ENCODE measurements around the gene OR10V1. TPM values are rescaled to one million over a fixed set of nuclear protein-coding genes. Genes with fewer than 3 reads are reported as not detected.

Gene OR10V1
- total and polyA plus RNA-seq, 2 donors (not counting 1 experiment from before 2014, with no cell fraction given): not detected

GRCh38 chr11:59698506-59698905 is 15.1 kb downstream of the OR10V1 start:
- Histone ChIP-seq H3K27me3 (replicated peaks in 1 of 4; ENCODE audit: control extremely low read depth in 1 of 4, control insufficient read depth in 3 of 4, insufficient read depth in 4 of 4, low read length in 3 of 4) (no peaks in the 10 kb centered on the region), H3K9me3 (ENCODE audit: control extremely low read depth in 1 of 3, control insufficient read depth in 2 of 3, insufficient read depth in 1 of 3, low read length in 2 of 3) (peaks cover 0 to 5% (median 2%) of the 10 kb centered on the region in 3 donors), H3K4me2 (replicated peaks; ENCODE audit: low read depth, low read length, poor library complexity, severe bottlenecking) (no peak overlapping the region), H3K79me2 (ENCODE audit: control insufficient read depth, insufficient read depth, low read length) (no peaks in the 10 kb centered on the region), H4K20me1 (ENCODE audit: control insufficient read depth, insufficient read depth, low read length, poor library complexity, severe bottlenecking) (no peaks in the 10 kb centered on the region), H3K4me3 (ENCODE audit: control extremely low read depth in 1 of 5, extremely low read depth in 1 of 5, insufficient read depth in 1 of 5, low read depth in 2 of 5, low read length in 4 of 5) (no peak overlapping the region), H3K4me1 (ENCODE audit: control insufficient read depth in 2 of 2, insufficient read depth in 2 of 2, low read length in 2 of 2) (no peaks in the 10 kb centered on the region), H2AFZ (ENCODE audit: insufficient read depth, low read depth, low read length, poor library complexity, severe bottlenecking) (no peak overlapping the region), H3K27ac (ENCODE audit: low read length in 2 of 2) (no peak overlapping the region), H3K9ac (ENCODE audit: low read length) (no peak overlapping the region), H3K36me3 (replicated peaks in 1 of 2; ENCODE audit: control extremely low read depth in 1 of 2, control insufficient read depth in 1 of 2, extremely low read depth in 1 of 2, insufficient read depth in 2 of 2, low read length in 1 of 2) (no peaks in the 10 kb centered on the region)
- no peak for ATAC-seq (ENCODE audit: low read depth)
- Mint-ChIP-seq H3K4me1 (no peaks in the 10 kb centered on the region), H3K27ac (no peak overlapping the region), H3K9me3 (ENCODE audit: insufficient read depth) (peaks cover 6% of the 10 kb centered on the region), H3K4me3 (no peak overlapping the region), H3K27me3 (peaks cover 8% of the 10 kb centered on the region)
- ChIA-PET CTCF (interaction anchor here (0.6 kb wide), 1 partner anchor 9 kb away, joined by 5 read pairs; no protein-coding TSS in a partner anchor), POLR2A (no interaction called here)
- intact Hi-C loops (cut with micrococcal nuclease): no loop called here
- no peak for DNase-seq
- TF ChIP-seq EZH2 (IDR thresholded peaks at IDR 0.05; ENCODE audit: borderline replicate concordance, insufficient read depth, low read depth, low read length, poor library complexity, severe bottlenecking) (no peak), CTCF (IDR thresholded peaks at IDR 0.05) (no peak)

GRCh38 chr11:59692915-59693314 is 20.7 kb downstream of the OR10V1 start:
- no peak for ATAC-seq (ENCODE audit: low read depth)
- CTCF ChIA-PET: no interaction called here
- POLR2A ChIA-PET: no interaction called here
- H3K27ac ChIP-seq (ENCODE audit: low read length in 2 of 2): no peak overlapping the region
- H3K36me3 ChIP-seq (replicated peaks in 1 of 2; ENCODE audit: control extremely low read depth in 1 of 2, control insufficient read depth in 1 of 2, extremely low read depth in 1 of 2, insufficient read depth in 2 of 2, low read length in 1 of 2): no peaks in the 10 kb centered on the region
- H3K4me3 Mint-ChIP-seq: no peak overlapping the region
- no peaks in the 10 kb centered on the region for H3K4me1 Mint-ChIP-seq
- H2AFZ ChIP-seq (ENCODE audit: insufficient read depth, low read depth, low read length, poor library complexity, severe bottlenecking): no peak overlapping the region
- no peak for DNase-seq
- no peak overlapping the region for H3K27ac Mint-ChIP-seq
- H3K27me3 ChIP-seq (replicated peaks in 1 of 4; ENCODE audit: control extremely low read depth in 1 of 4, control insufficient read depth in 3 of 4, insufficient read depth in 4 of 4, low read length in 3 of 4): peaks cover 0 to 10% (median 0%) of the 10 kb centered on the region in 4 experiments
- no peaks in the 10 kb centered on the region for H3K4me1 ChIP-seq (ENCODE audit: control insufficient read depth in 2 of 2, insufficient read depth in 2 of 2, low read length in 2 of 2)
- no peak overlapping the region for H3K9ac ChIP-seq (ENCODE audit: low read length)
- peaks cover 2 to 13% (median 12%) of the 10 kb centered on the region in 3 donors for H3K9me3 ChIP-seq (ENCODE audit: control extremely low read depth in 1 of 3, control insufficient read depth in 2 of 3, insufficient read depth in 1 of 3, low read length in 2 of 3)
- no peak overlapping the region for H3K4me3 ChIP-seq (ENCODE audit: control extremely low read depth in 1 of 5, extremely low read depth in 1 of 5, insufficient read depth in 1 of 5, low read depth in 2 of 5, low read length in 4 of 5)
- H4K20me1 ChIP-seq (ENCODE audit: control insufficient read depth, insufficient read depth, low read length, poor library complexity, severe bottlenecking): no peaks in the 10 kb centered on the region
- peaks cover 11% of the 10 kb centered on the region for H3K9me3 Mint-ChIP-seq (ENCODE audit: insufficient read depth)
- TF ChIP-seq EZH2 (IDR thresholded peaks at IDR 0.05; ENCODE audit: borderline replicate concordance, insufficient read depth, low read depth, low read length, poor library complexity, severe bottlenecking) (no peak), CTCF (IDR thresholded peaks at IDR 0.05) (no peak)
- no peaks in the 10 kb centered on the region for H3K79me2 ChIP-seq (ENCODE audit: control insufficient read depth, insufficient read depth, low read length)
- no peak overlapping the region for H3K4me2 ChIP-seq (replicated peaks; ENCODE audit: low read depth, low read length, poor library complexity, severe bottlenecking)
- peaks cover 9% of the 10 kb centered on the region for H3K27me3 Mint-ChIP-seq
- intact Hi-C loops (cut with micrococcal nuclease): no loop called here
